ENCODE measurements around the gene CABP4.
"Not testable (repeated sequence)": the region's sequence is repeated elsewhere in the genome, so short reads cannot be mapped to it uniquely, and the experiment has no call there.

CABP4 gene

DNA sequence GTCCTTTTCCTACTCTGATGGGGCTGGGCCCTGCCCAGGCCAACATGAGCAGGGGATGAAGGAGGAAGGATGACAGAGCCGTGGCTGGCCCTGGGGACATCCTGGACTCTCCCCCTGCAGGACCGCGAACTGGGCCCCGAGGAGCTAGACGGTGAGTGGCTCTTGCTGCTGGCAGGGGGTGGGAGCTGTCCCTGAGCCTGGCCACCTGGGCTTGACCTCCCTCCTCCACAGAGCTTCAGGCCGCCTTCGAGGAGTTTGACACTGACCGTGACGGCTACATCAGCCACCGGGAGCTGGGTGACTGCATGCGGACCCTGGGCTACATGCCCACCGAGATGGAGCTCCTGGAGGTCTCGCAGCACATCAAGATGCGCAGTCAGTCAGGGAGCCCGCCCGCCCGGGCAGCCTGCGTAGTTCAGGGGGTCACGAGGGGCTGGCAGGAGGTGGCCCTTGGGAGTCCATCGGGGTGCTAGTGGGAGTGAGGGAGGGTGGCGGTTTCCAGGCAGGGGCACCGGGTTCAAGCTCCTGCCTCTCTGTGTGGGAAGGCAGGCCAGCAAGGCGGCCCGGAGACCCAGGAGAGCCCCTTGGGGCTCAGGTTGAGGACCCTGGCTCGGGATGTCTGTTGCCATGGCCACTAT, 1.0 kb downstream of the CABP4 start:
- DNase-seq = no peak

DNA sequence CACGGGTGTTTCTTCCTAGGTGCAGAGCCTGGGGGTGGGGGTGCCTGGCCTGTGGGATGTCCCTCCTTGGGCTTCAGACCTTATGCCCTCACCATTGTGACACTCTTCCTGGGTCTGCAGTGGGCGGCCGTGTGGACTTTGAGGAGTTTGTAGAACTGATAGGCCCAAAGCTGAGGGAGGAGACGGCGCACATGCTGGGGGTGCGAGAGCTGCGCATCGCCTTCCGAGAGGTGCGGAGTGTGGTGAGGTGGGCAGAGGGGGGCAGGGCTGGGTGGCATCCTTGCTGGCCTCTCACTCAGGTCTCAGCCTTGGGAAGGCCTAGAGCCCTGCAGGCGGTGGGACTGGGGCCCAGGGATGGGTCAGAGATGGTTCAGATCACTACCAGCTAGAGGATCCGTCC, 2.3 kb downstream of the CABP4 start:
- no peak for DNase-seq

- DNase-seq = no peak
Observed at GRCh38 chr11:67458266-67458665, 3.1 kb downstream of the CABP4 start.

DNA sequence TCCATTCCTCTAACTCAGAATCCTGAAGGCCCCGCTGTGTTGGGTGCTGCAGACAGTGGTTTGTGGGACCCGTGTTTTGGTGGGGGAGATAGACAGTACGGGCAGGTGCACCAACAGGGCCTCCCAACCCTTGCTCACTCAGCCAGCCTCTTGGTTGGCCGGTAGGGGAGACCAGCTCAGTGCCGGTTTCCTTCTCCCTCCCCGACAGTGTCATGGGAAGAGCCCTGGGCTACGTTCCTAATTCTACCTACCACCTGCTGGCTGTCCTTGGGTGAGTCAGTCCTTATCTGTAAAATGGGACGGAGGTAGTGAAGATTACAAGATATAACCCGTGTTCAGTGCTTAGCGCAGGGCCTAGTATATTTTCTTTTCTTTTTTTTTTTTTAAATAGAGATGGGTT, 8.0 kb downstream of the CABP4 start:
- no peak for DNase-seq

DNA sequence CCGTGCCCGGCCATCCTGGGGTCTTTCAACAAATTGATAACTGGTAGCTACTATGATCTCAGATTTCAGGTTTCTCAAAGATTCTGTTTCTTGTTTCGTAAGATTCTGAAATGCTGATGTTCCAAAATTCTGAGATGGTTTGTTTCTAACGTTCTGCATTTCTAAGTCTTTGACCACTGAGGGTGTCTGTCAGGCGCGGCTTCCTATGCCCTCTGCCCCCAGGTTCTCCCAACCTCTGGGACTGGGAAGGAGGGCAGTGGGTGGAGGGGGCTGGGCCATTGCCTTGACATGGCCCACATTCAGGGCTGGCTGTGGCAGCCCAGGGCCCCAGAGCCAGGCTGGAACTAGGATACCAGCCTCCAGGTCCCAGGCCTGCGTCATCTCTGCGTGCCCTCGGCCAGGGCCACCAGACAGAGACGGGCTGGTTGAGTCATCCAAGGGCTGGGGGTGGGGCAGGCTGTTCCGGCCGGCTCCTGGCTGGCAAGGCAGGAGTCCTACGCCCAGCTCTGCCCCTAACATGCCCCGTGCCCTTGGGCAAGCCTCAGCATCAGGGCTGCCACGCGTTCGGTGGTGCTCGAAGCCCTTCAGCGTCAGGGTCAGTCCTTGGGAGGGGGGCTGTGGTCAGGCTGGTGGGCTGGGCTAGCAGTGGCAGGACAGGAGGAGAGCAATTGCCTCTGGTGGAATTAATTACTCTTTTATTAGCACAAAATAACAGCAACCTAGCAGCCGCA, 8.7 kb downstream of the CABP4 start:
- no peak for DNase-seq

GRCh38 chr11:67464411-67465188, 9.4 kb downstream of the CABP4 start:
- peak; percentile 97 for DNase-seq

- DNase-seq = no peak
Observed at GRCh38 chr11:67465189-67465510, 10.0 kb downstream of the CABP4 start.

GRCh38 chr11:67465530-67465929, 10.4 kb downstream of the CABP4 start:
- not testable (repeated sequence) for DNase-seq

DNA sequence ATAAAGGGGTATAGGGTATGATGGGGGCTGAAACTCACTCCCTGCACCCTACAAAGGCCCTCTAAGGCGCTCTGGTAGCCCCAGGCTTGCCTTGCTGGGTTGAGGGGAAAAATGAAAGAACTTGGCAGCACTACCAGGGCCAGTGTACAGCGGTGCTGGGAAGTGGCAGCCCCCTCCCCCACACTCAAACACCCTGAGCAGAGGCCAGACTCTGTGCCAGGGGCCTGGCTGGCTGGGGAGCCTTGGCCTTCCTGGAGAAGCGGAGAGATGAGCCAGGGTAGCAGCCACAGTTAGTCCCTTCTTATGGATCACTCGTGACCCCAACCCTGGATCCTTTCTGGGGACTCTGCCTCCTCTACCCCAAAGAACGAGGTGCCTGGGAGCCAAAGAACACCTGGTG, 11.2 kb downstream of the CABP4 start:
- no peak for DNase-seq

DNA sequence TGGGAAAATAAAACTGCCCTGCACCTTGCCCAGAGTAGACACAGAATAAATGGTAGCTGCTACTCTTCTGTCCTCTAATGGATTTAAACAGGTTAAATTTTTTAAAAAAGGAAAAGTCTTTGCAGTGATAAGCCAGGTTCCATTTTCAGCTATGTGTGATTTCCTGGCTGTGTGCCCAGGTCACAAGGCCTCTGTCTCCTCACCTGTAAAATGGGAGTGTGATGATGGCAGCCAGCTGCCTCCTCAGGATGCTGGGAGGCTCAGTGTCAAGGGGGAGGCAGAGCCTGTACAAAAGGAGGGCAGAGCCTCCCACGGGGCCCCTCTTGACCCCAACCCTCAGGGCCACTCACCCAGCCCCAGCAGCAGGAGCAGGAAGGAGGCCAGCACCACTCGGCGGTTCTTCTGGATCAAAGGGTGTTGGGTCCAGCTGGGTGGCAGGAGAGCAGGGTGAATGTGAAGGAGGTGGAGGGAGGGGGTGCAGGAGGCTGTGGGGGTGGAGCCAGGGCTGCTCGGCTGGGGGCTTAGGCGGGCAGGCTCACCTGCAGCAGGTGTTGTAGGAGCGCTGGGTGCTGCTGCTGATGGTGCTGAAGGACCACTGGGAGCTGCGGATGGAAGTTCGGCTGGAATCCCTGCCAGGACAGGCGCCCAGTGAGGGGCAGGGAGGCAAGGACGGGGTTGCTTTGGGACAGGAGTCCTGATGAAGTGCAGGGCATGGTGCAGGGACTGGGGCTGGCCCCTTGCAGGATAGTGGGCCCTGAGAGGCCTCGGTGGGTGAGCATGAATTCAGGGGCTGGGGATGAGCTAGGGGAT, 12.0 kb downstream of the CABP4 start:
- DNase-seq = no peak

GRCh38 chr11:67468056-67468455, 12.9 kb downstream of the CABP4 start:
- peak; percentile 75 for DNase-seq

- no peak for DNase-seq
Observed at GRCh38 chr11:67468456-67468758, 13.3 kb downstream of the CABP4 start.

- peak; percentile 97 for DNase-seq
Observed at GRCh38 chr11:67468759-67469507, 13.8 kb downstream of the CABP4 start, which contains the start of gene TMEM134. Gene TMEM134 (minus strand): TSS chr11:67469251. CDS start chr11:67469192, 59 bp downstream.

DNA sequence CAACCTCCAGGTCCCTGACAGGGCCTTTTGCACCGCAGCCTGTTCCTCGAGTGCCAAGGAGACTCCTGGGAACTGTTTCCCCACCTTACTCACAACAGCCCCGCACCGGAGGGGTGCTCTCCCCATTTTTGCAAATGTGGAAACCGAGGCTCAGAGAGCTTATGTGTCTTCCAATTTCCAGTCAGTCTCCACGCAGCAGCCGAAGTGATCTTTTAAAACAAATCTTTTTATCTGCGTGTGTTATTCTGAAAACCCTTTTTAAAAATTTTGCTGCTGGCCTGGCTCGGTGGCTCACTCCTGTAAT, 14.3 kb downstream of the CABP4 start:
- no peak for DNase-seq

DNA sequence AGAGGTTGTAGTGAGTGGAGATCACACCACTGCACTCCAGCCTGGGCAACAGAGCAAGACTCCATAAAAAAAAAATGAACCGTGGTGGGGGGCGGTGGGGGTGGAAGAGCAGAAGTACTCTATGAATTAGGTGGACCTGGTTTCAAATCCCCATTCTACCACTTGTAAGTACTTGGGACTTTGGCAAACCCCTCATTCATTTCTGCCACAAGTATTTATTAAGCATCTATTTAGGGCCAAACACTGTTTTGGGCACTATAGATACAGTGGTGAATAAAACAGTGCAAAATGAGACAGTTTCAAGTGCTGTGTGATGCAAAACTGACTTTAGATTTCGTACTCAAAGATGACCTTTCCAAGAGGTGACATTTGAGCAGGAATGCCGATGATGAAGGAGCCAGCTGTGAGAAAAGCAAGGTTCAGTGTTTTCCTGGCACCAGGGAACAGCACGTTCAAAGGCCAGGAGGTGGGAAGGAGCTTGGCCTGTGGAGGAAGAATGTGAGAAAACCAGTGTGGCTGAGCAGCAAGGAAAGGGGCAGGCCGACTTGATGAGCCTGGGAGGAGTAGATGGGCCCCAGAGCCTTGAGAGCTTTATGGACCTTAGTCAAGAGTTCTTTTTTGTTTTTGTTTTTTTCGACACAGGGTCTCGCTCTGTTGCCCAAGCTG, 15.3 kb downstream of the CABP4 start:
- DNase-seq = no peak

DNA sequence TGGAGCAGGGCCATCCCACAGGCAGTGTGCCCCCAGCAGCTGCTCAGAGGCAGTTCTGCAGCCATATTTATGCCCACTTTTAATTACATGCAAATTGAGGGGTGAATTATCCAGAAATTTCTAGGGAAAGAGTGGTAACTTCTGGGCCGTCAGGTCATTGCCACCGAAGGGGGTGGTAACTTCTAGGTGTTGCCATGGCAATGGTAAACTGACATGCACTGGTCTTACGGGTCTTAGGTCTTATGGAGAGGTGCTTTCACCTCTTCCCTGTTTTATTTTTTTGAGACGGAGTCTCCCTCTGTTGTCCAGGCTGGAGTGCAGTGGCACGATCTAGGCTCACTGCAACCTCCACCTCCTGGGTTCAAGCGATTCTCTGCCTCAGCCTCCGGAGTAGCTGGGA, 17.7 kb downstream of the CABP4 start:
- no peak for DNase-seq

- not testable (repeated sequence) for DNase-seq
Observed at GRCh38 chr11:67476692-67477091, 21.5 kb downstream of the CABP4 start.

DNA sequence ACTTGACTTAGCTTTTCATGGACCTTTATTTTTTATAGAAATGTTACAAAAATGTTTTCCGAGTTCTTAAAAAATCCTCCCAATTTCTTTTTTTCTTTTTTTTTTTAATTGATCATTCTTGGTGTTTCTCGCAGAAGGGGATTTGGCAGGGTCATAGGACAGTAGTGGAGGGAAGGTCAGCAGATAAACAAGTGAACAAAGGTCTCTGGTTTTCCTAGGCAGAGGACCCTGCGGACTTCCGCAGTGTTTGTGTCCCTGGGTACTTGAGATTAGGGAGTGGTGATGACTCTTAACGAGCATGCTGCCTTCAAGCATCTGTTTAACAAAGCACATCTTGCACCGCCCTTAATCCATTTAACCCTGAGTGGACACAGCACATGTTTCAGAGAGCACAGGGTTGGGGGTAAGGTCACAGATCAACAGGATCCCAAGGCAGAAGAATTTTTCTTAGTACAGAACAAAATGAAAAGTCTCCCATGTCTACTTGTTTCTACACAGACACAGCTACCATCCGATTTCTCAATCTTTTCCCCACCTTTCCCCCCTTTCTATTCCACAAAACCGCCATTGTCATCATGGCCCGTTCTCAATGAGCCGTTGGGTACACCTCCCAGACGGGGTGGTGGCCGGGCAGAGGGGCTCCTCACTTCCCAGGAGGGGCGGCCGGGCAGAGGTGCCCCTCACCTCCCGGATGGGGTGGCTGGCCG, 22.3 kb downstream of the CABP4 start:
- DNase-seq = not testable (repeated sequence)

DNA sequence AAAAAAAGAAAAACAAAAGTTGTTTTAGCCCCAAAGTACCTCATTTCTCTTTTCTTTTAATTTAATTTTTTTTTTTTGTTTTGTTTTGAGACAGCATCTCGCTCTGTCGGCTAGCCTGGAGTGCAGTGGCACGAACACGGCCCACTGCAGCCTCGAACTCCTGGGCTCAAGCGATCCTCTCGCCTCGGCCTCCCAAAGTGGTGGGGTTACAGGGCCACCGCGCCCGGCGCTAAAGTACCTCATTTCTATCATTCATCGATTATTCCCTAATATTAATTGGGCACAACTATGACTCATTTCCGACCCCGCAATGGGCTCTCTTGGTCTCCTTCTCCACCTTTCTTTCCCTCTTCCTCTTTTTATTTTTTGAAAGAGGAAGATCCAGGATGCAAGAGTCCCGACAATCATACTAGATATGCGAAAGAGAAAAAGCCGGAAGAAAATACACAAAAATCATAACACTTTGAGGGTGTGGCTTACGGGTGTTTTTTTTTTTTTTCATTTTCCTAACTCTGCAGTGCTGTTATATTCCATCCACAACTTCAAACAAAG, 27.2 kb downstream of the CABP4 start:
- no peak for DNase-seq

GRCh38 chr11:67482827-67483798, 28.0 kb downstream of the CABP4 start, which contains the start of gene AIP:
Gene AIP (plus strand): TSS chr11:67483026. CDS start chr11:67483159, 133 bp downstream.
- DNase-seq = peak; percentile 98

Data from activated effector memory CD4-positive, alpha-beta T cell treated with anti-CD3 and anti-CD28 coated beads, Interleukin-2, amount 50 U/mL, for 16 hours (primary cell).